IPS-18a (cell line): Measurements from ENCODE around the gene C6orf62.
"Not testable (repeated sequence)": the region's sequence is repeated elsewhere in the genome, so short reads cannot be mapped to it uniquely, and the experiment has no call there.

Experiments used
- H3K27ac ChIP-seq: one replicate; pipeline ENCODE4 v1.5.1; 2013; ENCODE audit warnings: low read length
- H3K27me3 ChIP-seq: one replicate; pipeline ENCODE4 v1.6.1; 2013; ENCODE audit warnings: mild to moderate bottlenecking, low read length; ENCODE audit not compliant: control insufficient read depth, insufficient read depth
- H3K36me3 ChIP-seq: one replicate; pipeline ENCODE4 v1.6.1; 2013; ENCODE audit warnings: low read depth, low read length; ENCODE audit not compliant: control insufficient read depth
- H3K4me1 ChIP-seq: one replicate; pipeline ENCODE4 v1.6.1; 2013; ENCODE audit warnings: low read depth, low read length; ENCODE audit not compliant: control insufficient read depth
- H3K4me3 ChIP-seq: one replicate; pipeline ENCODE4 v1.5.1; 2013; ENCODE audit warnings: low read length
- H3K9ac ChIP-seq: one replicate; pipeline ENCODE4 v1.6.1; 2013; ENCODE audit warnings: mild to moderate bottlenecking, low read length, moderate library complexity
- H3K9me3 ChIP-seq: one replicate; pipeline ENCODE4 v1.6.1; 2013; ENCODE audit warnings: low read depth, low read length; ENCODE audit not compliant: control insufficient read depth

The C6orf62 gene

DNA sequence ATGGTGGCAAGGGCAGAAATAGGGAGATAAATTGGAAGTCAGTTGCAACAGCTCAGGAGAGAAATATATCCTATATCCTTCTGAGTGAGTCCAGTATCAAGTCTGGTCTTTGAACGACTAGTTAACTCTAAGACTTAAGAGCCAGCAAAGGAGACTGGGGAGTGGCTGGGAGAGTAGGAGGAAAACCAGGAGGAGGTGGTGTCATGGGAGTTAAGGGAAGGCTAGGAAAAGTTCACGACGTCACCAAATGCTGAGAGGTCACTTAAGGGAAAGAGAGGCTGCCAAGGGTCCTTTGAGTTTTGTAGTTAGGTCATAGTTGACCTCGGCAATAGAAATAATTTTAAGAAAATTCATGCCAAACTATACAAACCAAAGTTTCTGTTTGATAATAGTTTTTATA is 27.0 kb downstream of the C6orf62 start:
- Histone ChIP-seq H3K27me3 (no peaks in the 10 kb centered on the region), H3K27ac (no peak overlapping the region), H3K4me3 (no peak overlapping the region), H3K36me3 (no peaks in the 10 kb centered on the region), H3K9me3 (no peaks in the 10 kb centered on the region), H3K4me1 (no peaks in the 10 kb centered on the region), H3K9ac (no peak overlapping the region)

DNA sequence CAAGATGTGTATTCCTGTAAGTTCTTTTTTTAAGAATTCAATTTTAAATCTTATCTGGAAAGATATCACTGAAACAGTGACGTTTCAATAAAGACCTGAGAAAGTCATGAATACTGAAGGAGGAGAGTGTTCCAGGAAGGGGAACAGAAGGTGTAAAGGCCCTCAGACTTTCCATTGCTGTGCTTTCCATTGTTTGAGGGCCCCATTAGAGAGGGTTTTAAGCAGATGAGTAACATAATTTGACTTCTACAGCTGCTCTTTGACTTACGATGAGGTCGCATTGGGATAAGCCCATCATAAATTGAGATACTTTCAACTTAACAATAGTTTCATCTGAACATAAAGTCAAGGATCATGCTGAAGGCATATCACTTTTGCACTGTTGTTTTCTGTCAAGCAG is 27.4 kb downstream of the C6orf62 start:
- Histone ChIP-seq H3K4me3 (no peak overlapping the region), H3K9ac (no peak overlapping the region), H3K4me1 (no peaks in the 10 kb centered on the region), H3K9me3 (no peaks in the 10 kb centered on the region), H3K27me3 (no peaks in the 10 kb centered on the region), H3K36me3 (no peaks in the 10 kb centered on the region), H3K27ac (no peak overlapping the region)

DNA sequence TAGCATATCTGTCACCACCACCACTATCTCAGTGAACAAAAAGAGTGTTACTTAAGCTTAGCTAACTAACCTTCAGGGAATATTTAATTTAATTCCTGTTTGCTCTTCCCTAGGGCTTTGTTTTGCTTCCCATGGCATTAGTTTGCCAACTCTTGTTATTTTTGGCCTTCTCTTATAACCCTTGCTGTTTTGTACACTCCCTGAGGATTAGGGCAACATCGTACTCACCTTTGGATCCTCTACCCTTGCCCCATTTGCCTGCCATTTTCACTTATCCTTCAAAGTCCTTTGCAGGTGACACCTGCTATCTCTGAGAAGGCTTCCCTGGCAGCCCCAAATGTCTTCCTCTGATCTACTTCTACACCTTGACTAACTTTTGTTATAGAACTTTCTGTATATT is 28.4 kb downstream of the C6orf62 start:
- no peaks in the 10 kb centered on the region for H3K36me3 ChIP-seq
- H3K9me3 ChIP-seq = no peaks in the 10 kb centered on the region
- H3K4me1 ChIP-seq = no peaks in the 10 kb centered on the region
- no peaks in the 10 kb centered on the region for H3K27me3 ChIP-seq
- no peak overlapping the region for H3K9ac ChIP-seq
- H3K4me3 ChIP-seq = no peak overlapping the region
- no peak overlapping the region for H3K27ac ChIP-seq

DNA sequence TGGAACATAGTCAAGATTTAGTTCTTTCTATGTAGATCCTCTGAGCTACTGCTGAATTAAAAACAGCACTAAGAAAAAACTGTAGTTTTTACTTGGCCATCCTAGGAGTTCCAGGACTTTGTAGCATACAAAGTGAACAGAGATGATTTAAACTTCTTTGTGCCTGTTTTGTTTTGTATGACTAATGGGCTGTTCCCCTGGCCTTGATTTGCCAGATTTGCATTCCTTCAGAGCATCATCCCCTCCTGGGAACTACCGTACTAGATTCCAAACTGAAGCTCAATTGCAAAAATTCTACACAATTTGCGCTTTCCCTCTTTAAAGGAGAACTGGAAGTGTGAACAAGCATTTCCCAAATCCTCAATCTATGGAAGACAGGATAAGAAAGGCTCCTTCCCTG is 29.0 kb downstream of the C6orf62 start:
- no peaks in the 10 kb centered on the region for H3K4me1 ChIP-seq
- H3K27ac ChIP-seq = no peak overlapping the region
- no peaks in the 10 kb centered on the region for H3K9me3 ChIP-seq
- H3K9ac ChIP-seq = no peak overlapping the region
- H3K4me3 ChIP-seq = no peak overlapping the region
- no peaks in the 10 kb centered on the region for H3K36me3 ChIP-seq
- no peaks in the 10 kb centered on the region for H3K27me3 ChIP-seq

- H3K4me3 ChIP-seq = no peak overlapping the region
- H3K36me3 ChIP-seq = no peaks in the 10 kb centered on the region
- H3K27ac ChIP-seq = no peak overlapping the region
- no peaks in the 10 kb centered on the region for H3K9me3 ChIP-seq
- no peaks in the 10 kb centered on the region for H3K27me3 ChIP-seq
- H3K4me1 ChIP-seq = peaks cover 9% of the 10 kb centered on the region
- H3K9ac ChIP-seq = no peak overlapping the region
These were observed 32.0 kb downstream of the C6orf62 start for GRCh38 chr6:24686946-24687345.

DNA sequence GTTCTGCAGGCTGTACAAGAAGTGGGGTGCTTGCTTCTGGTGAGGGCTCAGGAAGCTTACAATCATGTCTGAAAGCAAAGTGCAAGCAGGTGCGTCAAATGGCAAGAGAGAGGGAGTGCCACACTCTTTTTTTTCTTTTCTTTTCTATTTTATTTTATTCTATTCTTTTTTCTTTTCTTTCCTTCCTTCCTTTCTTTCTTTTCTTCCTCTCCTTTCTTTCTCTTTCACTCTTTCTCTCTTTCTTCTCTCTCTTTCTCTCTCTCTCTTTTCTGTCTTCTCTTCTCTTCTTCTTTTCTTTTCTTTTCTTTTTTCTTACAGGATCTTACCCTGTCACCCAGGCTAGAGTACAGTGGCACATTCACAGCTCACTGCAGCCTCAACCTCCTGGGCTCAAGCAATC is 32.5 kb downstream of the C6orf62 start:
- Histone ChIP-seq H3K36me3 (no peaks in the 10 kb centered on the region), H3K4me3 (no peak overlapping the region), H3K9me3 (no peaks in the 10 kb centered on the region), H3K4me1 (peaks cover 9% of the 10 kb centered on the region), H3K27me3 (no peaks in the 10 kb centered on the region), H3K9ac (no peak overlapping the region), H3K27ac (no peak overlapping the region)

DNA sequence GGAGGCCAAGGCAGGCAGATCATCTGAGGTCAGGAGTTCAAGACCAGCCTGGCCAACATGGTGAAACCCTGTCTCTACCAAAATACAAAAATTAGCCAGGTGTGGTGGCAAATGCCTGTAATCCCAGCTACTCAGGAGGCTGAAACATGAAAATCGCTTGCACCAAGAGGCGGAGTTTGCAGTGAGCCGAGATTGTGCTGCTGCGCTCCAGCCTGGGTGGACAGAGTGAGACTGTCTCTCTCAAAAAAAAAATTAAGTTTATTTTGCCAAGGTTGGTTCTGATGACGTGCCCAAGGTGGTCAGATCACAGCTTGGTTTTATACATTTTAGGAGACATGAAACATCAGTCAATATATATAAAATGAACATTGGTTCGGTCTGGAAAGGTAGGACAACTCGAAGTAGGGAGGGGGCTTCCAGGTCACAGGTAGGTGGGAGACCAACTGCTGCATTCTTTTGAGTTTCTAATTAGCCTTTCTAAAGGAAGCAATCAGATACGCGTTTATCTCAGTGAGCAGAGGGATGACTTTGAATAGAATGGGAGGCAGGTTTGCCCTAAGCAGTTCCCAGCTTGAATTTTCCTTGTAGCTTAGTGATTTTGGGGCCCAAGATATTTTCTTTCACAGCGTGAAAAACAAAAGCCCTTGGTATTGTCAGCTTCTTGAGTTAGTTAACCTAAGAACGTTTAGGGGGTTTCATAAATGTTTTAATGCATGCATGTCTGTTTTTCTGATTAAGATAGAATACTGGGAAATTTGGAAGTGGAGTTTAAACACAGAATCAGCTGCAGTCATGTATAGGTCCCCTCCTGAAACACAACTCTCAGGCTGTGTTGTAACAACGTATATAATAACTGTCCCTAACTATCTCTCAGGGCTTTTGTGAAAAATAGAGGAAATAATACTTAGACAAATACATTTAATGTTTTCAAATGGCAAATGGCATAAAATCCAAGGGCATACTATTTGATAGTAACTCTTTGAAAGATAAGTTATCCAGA is 35.4 kb downstream of the C6orf62 start:
- peak overlapping the region; percentile 37 for H3K4me3 ChIP-seq
- H3K4me1 ChIP-seq = peaks cover 15% of the 10 kb centered on the region
- H3K27ac ChIP-seq = peak overlapping the region; percentile 62
- no peaks in the 10 kb centered on the region for H3K9me3 ChIP-seq
- H3K36me3 ChIP-seq = no peaks in the 10 kb centered on the region
- H3K9ac ChIP-seq = peak overlapping the region; percentile 37
- H3K27me3 ChIP-seq = no peaks in the 10 kb centered on the region

DNA sequence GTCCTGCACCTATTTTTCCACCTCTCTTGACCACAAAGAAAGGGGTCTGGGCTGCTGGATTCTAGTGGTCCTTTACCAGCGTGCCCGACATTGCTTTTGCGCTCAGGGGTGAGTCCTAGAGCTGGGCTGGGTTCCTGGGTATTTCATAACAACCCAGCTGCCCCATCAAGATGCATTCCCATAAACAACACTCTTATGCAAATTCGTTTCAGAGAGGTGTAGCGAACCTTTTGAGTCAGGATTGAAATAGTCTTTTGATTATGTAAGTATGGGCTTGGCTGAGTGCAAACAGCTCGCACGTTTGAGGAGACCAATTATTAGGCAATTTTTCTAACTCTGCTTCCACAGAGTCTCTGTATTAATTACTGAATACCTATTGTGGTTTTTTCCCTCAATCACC is 38.4 kb downstream of the C6orf62 start:
- no peak overlapping the region for H3K4me3 ChIP-seq
- no peaks in the 10 kb centered on the region for H3K9me3 ChIP-seq
- H3K4me1 ChIP-seq = peaks cover 15% of the 10 kb centered on the region
- H3K36me3 ChIP-seq = no peaks in the 10 kb centered on the region
- no peaks in the 10 kb centered on the region for H3K27me3 ChIP-seq
- H3K27ac ChIP-seq = no peak overlapping the region
- H3K9ac ChIP-seq = no peak overlapping the region

GRCh38 chr6:24678792-24679352 is 40.1 kb downstream of the C6orf62 start:
- H3K27ac ChIP-seq, H3K4me1 ChIP-seq, H3K27me3 ChIP-seq, H3K9ac ChIP-seq, H3K4me3 ChIP-seq, H3K36me3 ChIP-seq, H3K9me3 ChIP-seq: not testable (repeated sequence)

DNA sequence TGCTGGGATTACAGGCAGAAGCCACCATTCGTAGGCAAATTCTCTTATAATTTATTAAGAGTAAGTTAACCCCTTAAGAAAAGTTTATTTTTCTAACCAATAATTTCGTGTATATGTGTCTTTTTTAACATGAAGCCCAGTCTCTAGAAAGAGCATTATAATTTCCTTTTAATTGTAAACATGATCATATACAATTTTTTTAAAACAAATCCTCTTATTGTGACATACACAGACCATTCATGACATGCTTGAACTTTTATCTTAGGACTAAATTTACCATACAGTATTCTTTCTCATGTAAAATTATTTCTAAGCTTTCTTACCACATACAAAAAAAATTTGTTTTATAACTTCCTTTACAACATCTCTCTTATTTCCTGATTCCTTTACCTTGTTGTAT is 45.3 kb downstream of the C6orf62 start:
- Histone ChIP-seq H3K4me3 (no peak overlapping the region), H3K36me3 (no peaks in the 10 kb centered on the region), H3K27me3 (no peaks in the 10 kb centered on the region), H3K9ac (no peak overlapping the region), H3K9me3 (peaks cover 25% of the 10 kb centered on the region), H3K27ac (no peak overlapping the region), H3K4me1 (no peaks in the 10 kb centered on the region)

DNA sequence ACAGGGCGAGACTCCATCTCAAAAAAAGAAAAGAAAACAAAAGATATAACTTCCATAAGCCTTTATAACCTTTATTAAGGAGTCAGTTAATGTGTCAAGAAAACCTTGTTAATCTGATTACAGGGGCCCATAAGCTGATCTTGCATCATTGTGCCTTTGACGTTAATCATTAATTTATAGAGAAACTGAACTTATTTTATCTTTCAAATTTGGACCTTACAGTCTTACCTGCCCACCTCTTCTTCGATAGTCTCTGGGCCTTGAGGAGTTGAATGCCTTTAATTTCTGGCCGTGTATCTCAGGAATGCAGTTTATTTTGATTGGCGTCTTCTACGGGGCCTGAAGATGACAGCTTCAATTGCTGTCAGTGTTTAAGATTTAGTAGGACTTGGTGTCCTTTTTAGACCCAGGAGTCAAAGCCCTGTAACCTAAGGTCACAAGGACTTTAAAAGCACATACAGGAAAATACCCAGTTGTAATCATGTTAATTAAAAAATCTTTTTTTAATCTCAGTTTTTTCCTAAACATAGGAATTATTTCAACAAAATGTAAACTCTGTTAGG is 46.3 kb downstream of the C6orf62 start:
- Histone ChIP-seq H3K36me3 (no peaks in the 10 kb centered on the region), H3K4me1 (no peaks in the 10 kb centered on the region), H3K27ac (no peak overlapping the region), H3K4me3 (no peak overlapping the region), H3K27me3 (no peaks in the 10 kb centered on the region), H3K9me3 (peaks cover 25% of the 10 kb centered on the region), H3K9ac (no peak overlapping the region)
